ENCODE results near the gene CAMK1D. TPM values are rescaled to one million over a fixed set of nuclear protein-coding genes. Genes with fewer than 3 reads are reported as not detected.

CAMK1D gene
- total RNA-seq, 1 experiment from 2014 or later: 6.0 TPM

GRCh38 chr10:12873172-12873571 is 523.8 kb downstream of the CAMK1D start:
- no TSS peak for BruUV-seq (replicated peaks)
- Histone ChIP-seq H3K27me3 (ENCODE audit: insufficient read depth, low read depth) (peaks cover 43% of the 10 kb centered on the region), H4K20me1 (ENCODE audit: insufficient read depth) (no peaks in the 10 kb centered on the region), H3K27ac (no peak overlapping the region), H3K4me3 (no peak overlapping the region), H3K79me2 (ENCODE audit: low read depth) (no peaks in the 10 kb centered on the region), H3K9me3 (ENCODE audit: insufficient read depth, low read depth) (no peaks in the 10 kb centered on the region), H3K36me3 (ENCODE audit: low read depth) (no peaks in the 10 kb centered on the region), H3K4me2 (no peak overlapping the region), H3K9me2 (ENCODE audit: insufficient read depth) (no peaks in the 10 kb centered on the region), H2AFZ (no peak overlapping the region), H3F3A (ENCODE audit: insufficient read depth, low read depth) (no peaks in the 10 kb centered on the region), H3K4me1 (replicated peaks; ENCODE audit: insufficient read depth) (no peaks in the 10 kb centered on the region)
- CTCF ChIA-PET: no interaction called here
- POLR2A ChIA-PET (ENCODE audit: unreplicated experiment): no interaction called here
- TF ChIP-seq CTCF (conservative IDR thresholded peaks at IDR 0.05): no peak
- no peak for DNase-seq
- intact Hi-C loops (cut with micrococcal nuclease; ENCODE audit: unreplicated experiment): no loop called here

- DNase-seq: no peak
- ChIA-PET CTCF (no interaction called here), POLR2A (ENCODE audit: unreplicated experiment) (no interaction called here)
- BruUV-seq (replicated peaks): no TSS peak
- Histone ChIP-seq H2AFZ (no peak overlapping the region), H3K36me3 (ENCODE audit: low read depth) (no peaks in the 10 kb centered on the region), H3K79me2 (ENCODE audit: low read depth) (no peaks in the 10 kb centered on the region), H3K27ac (no peak overlapping the region), H3K27me3 (ENCODE audit: insufficient read depth, low read depth) (peaks cover 49% of the 10 kb centered on the region), H3K4me3 (no peak overlapping the region), H3F3A (ENCODE audit: insufficient read depth, low read depth) (no peaks in the 10 kb centered on the region), H4K20me1 (ENCODE audit: insufficient read depth) (no peaks in the 10 kb centered on the region), H3K4me2 (no peak overlapping the region), H3K9me2 (ENCODE audit: insufficient read depth) (no peaks in the 10 kb centered on the region), H3K4me1 (replicated peaks; ENCODE audit: insufficient read depth) (no peaks in the 10 kb centered on the region), H3K9me3 (ENCODE audit: insufficient read depth, low read depth) (no peaks in the 10 kb centered on the region)
- intact Hi-C loops (cut with micrococcal nuclease; ENCODE audit: unreplicated experiment): no loop called here
- no peak for TF ChIP-seq CTCF (conservative IDR thresholded peaks at IDR 0.05)
- no peak for TF ChIP-seq EZH2 (IDR thresholded peaks at IDR 0.05; ENCODE audit: low read depth)
Observed at GRCh38 chr10:12874501-12874900, 525.2 kb downstream of the CAMK1D start.

GRCh38 chr10:12875100-12875499 is 525.8 kb downstream of the CAMK1D start:
- Histone ChIP-seq H3K79me2 (ENCODE audit: low read depth) (no peaks in the 10 kb centered on the region), H2AFZ (no peak overlapping the region), H3K27ac (no peak overlapping the region), H3K4me1 (replicated peaks; ENCODE audit: insufficient read depth) (no peaks in the 10 kb centered on the region), H3F3A (ENCODE audit: insufficient read depth, low read depth) (no peaks in the 10 kb centered on the region), H3K27me3 (ENCODE audit: insufficient read depth, low read depth) (peaks cover 49% of the 10 kb centered on the region), H3K4me3 (no peak overlapping the region), H3K9me2 (ENCODE audit: insufficient read depth) (no peaks in the 10 kb centered on the region), H4K20me1 (ENCODE audit: insufficient read depth) (no peaks in the 10 kb centered on the region), H3K4me2 (no peak overlapping the region), H3K9me3 (ENCODE audit: insufficient read depth, low read depth) (no peaks in the 10 kb centered on the region), H3K36me3 (ENCODE audit: low read depth) (no peaks in the 10 kb centered on the region)
- intact Hi-C loops (cut with micrococcal nuclease; ENCODE audit: unreplicated experiment): no loop called here
- BruUV-seq (replicated peaks): no TSS peak
- no peak for DNase-seq
- CTCF ChIA-PET: no interaction called here
- POLR2A ChIA-PET (ENCODE audit: unreplicated experiment): no interaction called here
- TF ChIP-seq CTCF (conservative IDR thresholded peaks at IDR 0.05): no peak
- TF ChIP-seq EZH2 (IDR thresholded peaks at IDR 0.05; ENCODE audit: low read depth): no peak

Measured in PC-9 (cell line).